Testis (tissue), 3 donors: ENCODE data around the gene TMEM151B. TPM values are rescaled to one million over a fixed set of nuclear protein-coding genes. Genes with fewer than 3 reads are reported as not detected.

Experiments used
- DNase-seq: peaks from one replicate; pipeline ENCODE4 v3.0.0-alpha.2; 2019
- H3K27ac ChIP-seq, 2 donors: fragments of 200-600 bp; sonication (generic); one replicate each; pipeline ENCODE4 v1.5.1; 2019
- H3K27me3 ChIP-seq: fragments of 200-600 bp; sonication (generic); one replicate; pipeline ENCODE4 v1.5.1; 2019
- H3K36me3 ChIP-seq: fragments of 200-600 bp; sonication (generic); one replicate; pipeline ENCODE4 v1.5.1; 2017; ENCODE audit warnings: low read depth; ENCODE audit errors: missing control alignments
- H3K4me1 ChIP-seq: fragments of 200-600 bp; sonication (generic); one replicate; pipeline ENCODE4 v1.5.1; 2019
- H3K4me3 ChIP-seq, 2 donors: fragments of 200-600 bp; sonication (generic); one replicate each; pipeline ENCODE4 v1.5.1; 2017 to 2019
- H3K9me3 ChIP-seq: fragments of 200-600 bp; sonication (generic); one replicate; pipeline ENCODE4 v1.5.1; 2017
- CTCF ChIP-seq, 3 experiments: fragments of 450-650 bp in 2 of 3; fragments of 200-600 bp in 1 of 3; sonication (generic) in 1 of 3; IDR thresholded peaks; one replicate each; pipeline ENCODE4 v1.5.1; 2016 to 2019; ENCODE audit warnings: antibody characterized with exemption in 3 of 3, mild to moderate bottlenecking in 2 of 3, moderate library complexity in 1 of 3
- POLR2A ChIP-seq: fragments of 450-650 bp; IDR thresholded peaks from one replicate; pipeline ENCODE4 v1.6.1; 2017; ENCODE audit warnings: antibody characterized with exemption, mild to moderate bottlenecking, moderate library complexity
- WGBS, 2 donors: methylation state at CpG; one replicate each; pipeline ENCODE4 v1.1.5; 2018; 5-methylcytosine and 5-hydroxymethylcytosine counted together
- intact Hi-C: fragments of 100-400 bp; cut with DNase I; formaldehyde crosslinking; loops from one replicate; pipeline ENCODE4 v1.15.1; 2023; ENCODE audit warnings: low total_unique reads
- polyA plus RNA-seq: library from polyadenylated mRNA; stranded (reverse); fragments of 350-450 nt; fragmentation: Illumina TruSeq; extraction: RNeasy Lipid Tissue Mini Kit (QIAGEN cat#74804); gene quantifications from one replicate; pipeline ENCODE4 v1.2.3, GENCODE V29; 2014; ENCODE audit warnings: low read depth, low replicate concordance; ENCODE audit not compliant: insufficient read depth
- total RNA-seq, 2 donors: library from RNA; depleted of rRNA; stranded (reverse); fragments of >200 nt; gene quantifications; one replicate each; pipeline ENCODE4 v1.2.3, GENCODE V29; 2016

The TMEM151B gene
- total and polyA plus RNA-seq, 3 donors from 2014 or later, result 1.3 to 2.8 (median 1.6) TPM

- no peak overlapping the region for H3K27ac ChIP-seq
- no peaks in the 10 kb centered on the region for H3K9me3 ChIP-seq
- intact Hi-C loops, result no loop called here
- no peak overlapping the region for H3K4me3 ChIP-seq
- DNase-seq, result no peak
- no peaks in the 10 kb centered on the region for H3K4me1 ChIP-seq
- WGBS, 2 donors, result 75 to 90% methylated on average over 4 to 6 of the region's 6 CpGs
- no peaks in the 10 kb centered on the region for H3K36me3 ChIP-seq
- TF ChIP-seq POLR2A, result no peak
- no peak for TF ChIP-seq CTCF (IDR thresholded peaks at IDR 0.05)
- no peaks in the 10 kb centered on the region for H3K27me3 ChIP-seq
Measured at GRCh38 chr6:44271406-44271723, 1.1 kb downstream of the TMEM151B start.

GRCh38 chr6:44271914-44272313 is 1.7 kb downstream of the TMEM151B start:
- no peak for DNase-seq
- no peak overlapping the region for H3K4me3 ChIP-seq
- intact Hi-C loops, result no loop called here
- 71 to 72% methylated on average over 3 of the region's 3 CpGs for WGBS, 2 donors
- H3K27me3 ChIP-seq, result no peaks in the 10 kb centered on the region
- H3K36me3 ChIP-seq, result no peaks in the 10 kb centered on the region
- no peaks in the 10 kb centered on the region for H3K9me3 ChIP-seq
- no peaks in the 10 kb centered on the region for H3K4me1 ChIP-seq
- H3K27ac ChIP-seq, result no peak overlapping the region
- TF ChIP-seq CTCF (IDR thresholded peaks at IDR 0.05) (no peak), POLR2A (no peak)

GRCh38 chr6:44272529-44272928 is 2.3 kb downstream of the TMEM151B start:
- H3K27ac ChIP-seq, result no peak overlapping the region
- H3K36me3 ChIP-seq, result no peaks in the 10 kb centered on the region
- H3K27me3 ChIP-seq, result no peaks in the 10 kb centered on the region
- no peak for DNase-seq
- H3K9me3 ChIP-seq, result no peaks in the 10 kb centered on the region
- intact Hi-C loops, result no loop called here
- 91% methylated on average over 3 of the region's 3 CpGs for WGBS, 2 donors
- no peak for TF ChIP-seq POLR2A
- TF ChIP-seq CTCF (IDR thresholded peaks at IDR 0.05), result no peak
- no peak overlapping the region for H3K4me3 ChIP-seq
- H3K4me1 ChIP-seq, result no peaks in the 10 kb centered on the region

- H3K27me3 ChIP-seq, result no peaks in the 10 kb centered on the region
- intact Hi-C loops, result no loop called here
Measured at GRCh38 chr6:44272999-44273566, 2.8 kb downstream of the TMEM151B start.

GRCh38 chr6:44273617-44274016 is 3.4 kb downstream of the TMEM151B start:
- intact Hi-C loops, result no loop called here
- Histone ChIP-seq H3K27me3 (no peaks in the 10 kb centered on the region), H3K27ac (no peak overlapping the region), H3K9me3 (no peaks in the 10 kb centered on the region), H3K36me3 (no peaks in the 10 kb centered on the region), H3K4me1 (no peaks in the 10 kb centered on the region), H3K4me3 (no peak overlapping the region)
- 83 to 84% methylated on average over 1 of the region's 1 CpG for WGBS, 2 donors
- TF ChIP-seq CTCF (IDR thresholded peaks at IDR 0.05) (no peak), POLR2A (no peak)
- DNase-seq, result no peak

More at GRCh38 chr6:44272999-44273566, 2.8 kb downstream of the TMEM151B start:
- H3K9me3 ChIP-seq, result no peaks in the 10 kb centered on the region
- no peaks in the 10 kb centered on the region for H3K36me3 ChIP-seq
- no peak overlapping the region for H3K27ac ChIP-seq
- 92% methylated on average over 19 to 23 of the region's 23 CpGs for WGBS, 2 donors
- no peak for TF ChIP-seq POLR2A
- DNase-seq, result no peak
- H3K4me3 ChIP-seq, result no peak overlapping the region
- H3K4me1 ChIP-seq, result no peaks in the 10 kb centered on the region
